ENCODE results near the gene UBE2E3. TPM values are rescaled to one million over a fixed set of nuclear protein-coding genes. Genes with fewer than 3 reads are reported as not detected.

Gene UBE2E3
- total and polyA plus RNA-seq, 10 donors: 29.9 to 66.5 (median 48.4) TPM

DNA sequence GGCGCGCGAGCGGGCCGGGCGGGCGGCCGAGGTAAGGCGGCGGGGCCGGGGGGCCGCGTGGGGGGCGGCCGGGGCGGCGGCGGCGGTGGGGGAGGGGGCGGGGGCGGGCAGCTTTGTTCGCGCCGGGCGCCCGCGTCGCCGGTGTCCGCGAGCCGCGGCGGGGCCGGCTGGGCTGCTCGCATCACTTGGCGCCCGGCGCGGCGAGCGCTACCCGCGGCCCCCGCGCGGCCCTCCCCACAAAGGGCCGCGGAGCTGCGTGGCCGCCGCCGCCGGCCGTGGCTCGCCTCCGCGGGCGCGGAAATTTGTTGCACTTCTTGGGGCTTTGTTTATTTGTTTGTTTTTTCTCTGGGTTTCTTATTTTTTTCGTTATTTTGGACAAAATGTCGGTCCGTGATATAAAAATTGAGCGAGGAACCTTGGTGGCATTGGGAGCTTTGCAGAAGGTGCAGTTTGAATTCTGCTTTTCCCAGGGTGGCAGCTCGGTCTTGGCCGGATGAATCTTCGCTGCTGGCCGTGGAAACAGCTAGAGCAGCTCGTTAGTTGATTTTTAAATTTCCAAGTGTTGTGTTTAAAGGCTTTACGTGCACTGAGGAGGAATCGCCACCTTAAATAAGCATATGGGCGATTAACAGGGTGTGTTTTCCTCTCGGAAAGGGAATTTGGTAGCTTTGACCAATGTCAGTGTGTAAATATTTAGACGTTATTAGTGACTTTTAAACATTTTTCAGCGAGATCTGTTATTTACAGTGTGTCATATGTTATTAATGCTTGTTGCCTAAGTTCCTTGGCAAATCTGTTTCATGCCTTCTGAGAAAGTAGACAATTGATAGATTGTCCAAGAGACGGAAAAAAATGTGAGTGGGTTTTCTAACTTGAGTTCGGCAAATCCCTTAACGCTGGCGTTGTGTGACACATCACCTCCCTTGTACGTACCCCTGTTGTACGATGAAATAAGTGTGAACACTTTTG lies 822 bp downstream of the UBE2E3 start:
- H3K27ac ChIP-seq: peak overlapping the region in 7 of 8 donors; percentile 38 to 90 (median 86)
- peak; percentile 86 for DNase-seq
- no peaks in the 10 kb centered on the region for H3K27me3 ChIP-seq (replicated peaks in 1 of 7)
- peak overlapping the region; percentile 35 to 81 (median 57) for H3K4me3 ChIP-seq
- H3K36me3 ChIP-seq: peaks cover 0 to 9% (median 0%) of the 10 kb centered on the region in 6 donors
- no peaks in the 10 kb centered on the region for H3K9me3 ChIP-seq
- intact Hi-C loops (cut with DNase I; ENCODE audit: low total_unique reads): no loop called here
- TF ChIP-seq POLR2A (IDR thresholded peaks at IDR 0.05) (no peak), CTCF (IDR thresholded peaks at IDR 0.05 in 8 of 11, conservative IDR thresholded peaks at IDR 0.05 in 3 of 11) (no peak), POLR2AphosphoS5 (IDR thresholded peaks at IDR 0.05) (no peak)
- 0 to 2% (median 0%) methylated on average over 65 to 80 of the region's 81 CpGs for WGBS, 5 donors
- H3K4me1 ChIP-seq: peaks cover 11 to 63% (median 48%) of the 10 kb centered on the region in 6 donors

DNA sequence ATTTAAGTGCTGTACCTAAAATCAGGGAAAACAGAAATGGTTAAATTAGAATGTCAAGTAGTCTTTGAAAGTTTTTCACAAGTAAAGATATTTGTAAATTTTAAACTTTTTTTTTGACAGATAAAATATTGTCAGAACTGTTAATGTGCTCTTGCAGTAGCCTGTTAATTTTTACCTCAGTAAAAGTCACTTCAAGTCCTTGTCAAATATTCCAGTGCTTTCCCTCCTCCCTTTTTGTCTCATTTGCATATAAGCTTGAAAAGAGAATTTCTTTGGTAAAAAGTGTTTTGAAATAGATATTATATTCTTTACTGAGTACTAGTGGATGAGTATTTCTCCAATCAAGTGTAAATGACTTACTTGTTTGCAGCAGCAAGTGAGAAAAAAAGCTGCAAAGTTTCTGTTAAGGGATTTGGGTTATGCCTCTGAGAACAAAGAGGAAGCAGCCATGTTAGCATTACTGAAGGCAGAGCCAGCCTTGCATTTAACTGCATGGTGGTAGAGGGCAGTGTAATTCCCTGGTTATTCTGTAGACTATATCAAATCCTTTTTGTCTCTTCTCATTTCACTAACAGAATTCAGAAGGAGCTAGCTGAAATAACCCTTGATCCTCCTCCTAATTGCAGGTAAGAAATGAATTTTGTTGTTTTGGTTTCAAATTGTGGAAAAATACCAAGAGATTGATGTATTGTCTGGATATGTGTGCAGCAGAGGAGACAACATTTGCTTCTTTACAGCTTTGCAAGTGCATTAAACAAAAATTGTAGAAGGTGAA lies 3.2 kb downstream of the UBE2E3 start:
- DNase-seq: no peak
- TF ChIP-seq POLR2A (IDR thresholded peaks at IDR 0.05) (no peak), CTCF (IDR thresholded peaks at IDR 0.05 in 8 of 11, conservative IDR thresholded peaks at IDR 0.05 in 3 of 11) (peak in 2 of 11 experiments; percentile 24 to 25)
- intact Hi-C loops (cut with DNase I; ENCODE audit: low total_unique reads): no loop called here
- Histone ChIP-seq H3K4me1 (peaks cover 11 to 74% (median 52%) of the 10 kb centered on the region in 6 donors), H3K36me3 (peaks cover 0 to 9% (median 0%) of the 10 kb centered on the region in 6 donors), H3K27ac (no peak overlapping the region), H3K9me3 (no peaks in the 10 kb centered on the region), H3K4me3 (peak overlapping the region in 1 of 8 donors; percentile 16), H3K27me3 (replicated peaks in 1 of 7) (no peaks in the 10 kb centered on the region)

DNA sequence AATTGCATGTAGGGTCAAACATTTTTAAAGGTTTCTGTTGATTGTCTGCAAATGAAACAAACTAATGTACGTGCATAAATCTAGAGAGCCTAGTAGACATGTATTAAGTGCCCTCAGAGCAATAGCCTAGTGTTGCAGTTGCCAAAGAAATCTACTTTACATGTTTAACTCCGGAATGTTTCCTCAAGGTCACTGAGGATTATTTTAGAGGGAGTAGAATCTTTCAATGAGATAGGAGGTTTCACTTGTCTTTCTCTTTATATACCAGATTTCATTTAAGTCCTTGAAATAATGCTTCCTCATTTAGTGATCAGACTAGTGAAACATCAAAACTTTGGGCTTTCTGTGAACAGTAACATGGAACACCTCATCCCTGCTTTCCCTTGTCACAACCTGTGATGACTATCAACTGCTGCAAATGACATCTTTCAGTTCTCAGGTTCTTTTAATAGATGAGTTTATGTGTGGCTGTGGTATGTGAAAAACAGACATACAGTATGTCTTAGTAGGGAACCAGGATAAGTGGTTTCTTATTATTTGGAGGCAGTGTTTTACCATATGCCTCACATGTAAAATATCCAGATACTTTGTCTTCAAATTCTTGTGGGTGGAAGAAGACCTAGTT lies 5.5 kb downstream of the UBE2E3 start:
- no peaks in the 10 kb centered on the region for H3K27me3 ChIP-seq (replicated peaks in 1 of 7)
- no peak for DNase-seq
- peaks cover 11 to 81% (median 52%) of the 10 kb centered on the region in 6 donors for H3K4me1 ChIP-seq
- intact Hi-C loops (cut with DNase I; ENCODE audit: low total_unique reads): no loop called here
- H3K36me3 ChIP-seq: peaks cover 0 to 22% (median 0%) of the 10 kb centered on the region in 6 donors
- H3K4me3 ChIP-seq: no peak overlapping the region
- no peak for TF ChIP-seq POLR2A (IDR thresholded peaks at IDR 0.05)
- TF ChIP-seq CTCF (IDR thresholded peaks at IDR 0.05 in 8 of 11, conservative IDR thresholded peaks at IDR 0.05 in 3 of 11): no peak
- TF ChIP-seq POLR2AphosphoS5 (IDR thresholded peaks at IDR 0.05): no peak
- 56 to 75% (median 62%) methylated on average over 2 of the region's 2 CpGs for WGBS, 5 donors
- no peak overlapping the region for H3K27ac ChIP-seq
- H3K9me3 ChIP-seq: no peaks in the 10 kb centered on the region

All from spleen (tissue), 11 donors.